Natural killer cell (primary cell): ENCODE measurements around the gene CD300C. TPM values are rescaled to one million over a fixed set of nuclear protein-coding genes. Genes with fewer than 3 reads are reported as not detected.

Experiments used
- ATAC-seq, 3 donors: fragments of 150-1000 bp in 2 of 3; fragments of 200-7000 bp in 1 of 3; cut with Tn5 transposase; 1 replicate in 1 of 3; 2 replicates in 2 of 3; pipeline ENCODE4 v1.10.0; 2021; ENCODE audit warnings: mild to moderate bottlenecking in 2 of 3, moderate library complexity in 2 of 3
- DNase-seq, 2 donors: peaks; one replicate each; pipeline versions ENCODE4 v3.0.0 to v3.0.0-alpha.2; 2013 to 2021; ENCODE audit warnings: mixed read lengths in 1 of 2
- H3K27ac ChIP-seq: one replicate; pipeline ENCODE4 v1.5.1; 2013; ENCODE audit warnings: mild to moderate bottlenecking, low read length
- H3K27me3 ChIP-seq: one replicate; pipeline ENCODE4 v1.6.1; 2013; ENCODE audit warnings: low read length; ENCODE audit not compliant: control insufficient read depth, insufficient read depth
- H3K36me3 ChIP-seq: one replicate; pipeline ENCODE4 v1.6.1; 2013; ENCODE audit warnings: low read length; ENCODE audit not compliant: control insufficient read depth, insufficient read depth
- H3K4me1 ChIP-seq: one replicate; pipeline ENCODE4 v1.6.1; 2013; ENCODE audit warnings: low read length; ENCODE audit not compliant: control insufficient read depth, insufficient read depth
- H3K4me3 ChIP-seq: one replicate; pipeline ENCODE4 v1.5.1; 2013; ENCODE audit warnings: low read length
- H3K9me3 ChIP-seq: one replicate; pipeline ENCODE4 v1.6.1; 2013; ENCODE audit warnings: low read length; ENCODE audit not compliant: control insufficient read depth, insufficient read depth
- H3K27ac Mint-ChIP-seq, 2 donors: one replicate each; pipeline ENCODE4 v1.8.0; 2022; ENCODE audit warnings: mild to moderate bottlenecking in 2 of 2, mixed read lengths in 2 of 2, moderate library complexity in 1 of 2
- H3K27me3 Mint-ChIP-seq, 2 donors: one replicate each; pipeline ENCODE4 v1.8.0; 2022; ENCODE audit warnings: low read depth in 2 of 2, mixed read lengths in 2 of 2
- H3K36me3 Mint-ChIP-seq: one replicate; pipeline ENCODE4 v1.8.0; 2022; ENCODE audit warnings: mixed read lengths
- H3K4me1 Mint-ChIP-seq, 2 donors: one replicate each; pipeline ENCODE4 v1.8.0; 2022; ENCODE audit warnings: mixed read lengths in 2 of 2
- H3K4me3 Mint-ChIP-seq: one replicate; pipeline ENCODE4 v1.8.0; 2022; ENCODE audit warnings: mild to moderate bottlenecking, moderate library complexity, mixed read lengths
- H3K9me3 Mint-ChIP-seq, 2 donors: one replicate each; pipeline ENCODE4 v1.8.0; 2022; ENCODE audit warnings: mixed read lengths in 2 of 2
- WGBS: methylation state at CpG from one replicate; pipeline ENCODE4 v1.1.7; 2013; ENCODE audit warnings: missing lambda C conversion rate; ENCODE audit not compliant: insufficient coverage; 5-methylcytosine and 5-hydroxymethylcytosine counted together
- intact Hi-C: fragments of 100-400 bp; cut with micrococcal nuclease; formaldehyde crosslinking; loops from one replicate; pipeline ENCODE4 v1.14.2; 2022
- total RNA-seq, 4 donors: library from RNA; stranded (reverse); fragments of 120-200 nt in 1 of 4; gene quantifications; one replicate each; pipeline versions ENCODE4 v1.2.3 to v1.2.4, GENCODE V29; 2013 to 2022
- TF ChIP-seq, protein P1 (sequence below): fragments of 200-600 bp; IDR thresholded peaks from one replicate; pipeline ENCODE4 v1.8.0; 2022; ENCODE audit warnings: antibody characterized with exemption

The CD300C gene
- total RNA-seq, 3 donors from 2014 or later (not counting 1 experiment from before 2014, with no cell fraction given), result 4.3 to 7.6 (median 6.9) TPM

DNA sequence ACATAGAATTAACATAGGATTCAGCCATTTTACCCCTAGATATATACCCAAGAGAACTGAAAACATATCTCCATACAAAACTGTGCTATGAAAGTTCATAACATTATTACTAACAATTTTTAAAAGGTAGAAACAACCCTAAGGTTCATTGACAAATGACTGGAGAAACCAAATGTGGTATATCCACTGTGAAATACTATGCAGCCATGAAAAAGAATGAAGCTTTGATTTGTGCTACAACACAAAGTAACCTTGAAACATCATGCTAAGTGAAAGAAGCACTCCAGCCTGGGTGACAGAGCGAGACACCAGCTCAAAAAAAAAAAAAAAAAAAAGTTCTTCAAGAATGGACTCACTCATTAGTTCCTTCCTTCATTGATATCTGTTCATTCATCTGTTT, 45.6 kb upstream of the CD300C start:
- Mint-ChIP-seq H3K4me3 (no peak overlapping the region), H3K36me3 (no peaks in the 10 kb centered on the region), H3K27me3 (peaks cover 12 to 20% of the 10 kb centered on the region in 2 donors), H3K4me1 (peaks cover 6 to 11% of the 10 kb centered on the region in 2 donors), H3K27ac (no peak overlapping the region), H3K9me3 (no peaks in the 10 kb centered on the region)
- Histone ChIP-seq H3K9me3 (no peaks in the 10 kb centered on the region), H3K36me3 (no peaks in the 10 kb centered on the region), H3K27me3 (peaks cover 2% of the 10 kb centered on the region), H3K27ac (no peak overlapping the region), H3K4me1 (peaks cover 9% of the 10 kb centered on the region), H3K4me3 (no peak overlapping the region)
- ATAC-seq, result no peak
- WGBS, result no CpG with 5 or more reads among the region's 1 CpG
- intact Hi-C loops, result no loop called here
- DNase-seq, result no peak
- TF ChIP-seq, protein P1, sequence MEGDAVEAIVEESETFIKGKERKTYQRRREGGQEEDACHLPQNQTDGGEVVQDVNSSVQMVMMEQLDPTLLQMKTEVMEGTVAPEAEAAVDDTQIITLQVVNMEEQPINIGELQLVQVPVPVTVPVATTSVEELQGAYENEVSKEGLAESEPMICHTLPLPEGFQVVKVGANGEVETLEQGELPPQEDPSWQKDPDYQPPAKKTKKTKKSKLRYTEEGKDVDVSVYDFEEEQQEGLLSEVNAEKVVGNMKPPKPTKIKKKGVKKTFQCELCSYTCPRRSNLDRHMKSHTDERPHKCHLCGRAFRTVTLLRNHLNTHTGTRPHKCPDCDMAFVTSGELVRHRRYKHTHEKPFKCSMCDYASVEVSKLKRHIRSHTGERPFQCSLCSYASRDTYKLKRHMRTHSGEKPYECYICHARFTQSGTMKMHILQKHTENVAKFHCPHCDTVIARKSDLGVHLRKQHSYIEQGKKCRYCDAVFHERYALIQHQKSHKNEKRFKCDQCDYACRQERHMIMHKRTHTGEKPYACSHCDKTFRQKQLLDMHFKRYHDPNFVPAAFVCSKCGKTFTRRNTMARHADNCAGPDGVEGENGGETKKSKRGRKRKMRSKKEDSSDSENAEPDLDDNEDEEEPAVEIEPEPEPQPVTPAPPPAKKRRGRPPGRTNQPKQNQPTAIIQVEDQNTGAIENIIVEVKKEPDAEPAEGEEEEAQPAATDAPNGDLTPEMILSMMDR, result no peak

DNA sequence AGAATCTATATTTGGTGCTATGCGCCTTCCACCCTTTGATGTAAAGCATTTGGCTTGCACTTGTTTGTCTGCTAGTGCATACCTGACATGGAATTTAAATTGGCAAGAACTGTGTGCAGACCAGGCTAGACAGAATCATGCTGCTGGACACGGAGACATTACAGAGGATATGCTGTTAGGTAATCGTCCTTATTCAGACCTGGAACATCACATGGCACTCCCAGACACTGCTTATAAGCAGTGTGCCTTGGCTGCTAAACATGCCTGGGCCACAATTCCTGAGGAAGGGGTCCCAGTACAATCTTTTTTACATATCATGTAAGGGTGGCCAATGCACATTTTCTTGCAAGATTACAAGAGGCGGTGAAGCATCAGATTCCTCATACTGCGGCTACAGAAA, 39.8 kb upstream of the CD300C start:
- H3K36me3 ChIP-seq, result no peaks in the 10 kb centered on the region
- no peaks in the 10 kb centered on the region for H3K36me3 Mint-ChIP-seq
- no peak overlapping the region for H3K4me3 ChIP-seq
- H3K4me3 Mint-ChIP-seq, result no peak overlapping the region
- DNase-seq, result no peak
- no peak overlapping the region for H3K27ac ChIP-seq
- peaks cover 6% of the 10 kb centered on the region for H3K9me3 ChIP-seq
- 90% methylated on average over 5 of the region's 5 CpGs for WGBS
- intact Hi-C loops, result no loop called here
- no peaks in the 10 kb centered on the region for H3K4me1 ChIP-seq
- no peaks in the 10 kb centered on the region for H3K4me1 Mint-ChIP-seq
- no peak for ATAC-seq
- no peak overlapping the region for H3K27ac Mint-ChIP-seq
- H3K27me3 ChIP-seq, result no peaks in the 10 kb centered on the region
- H3K27me3 Mint-ChIP-seq, result peaks cover 2 to 10% of the 10 kb centered on the region in 2 donors
- no peaks in the 10 kb centered on the region for H3K9me3 Mint-ChIP-seq
- TF ChIP-seq, protein P1, result no peak

DNA sequence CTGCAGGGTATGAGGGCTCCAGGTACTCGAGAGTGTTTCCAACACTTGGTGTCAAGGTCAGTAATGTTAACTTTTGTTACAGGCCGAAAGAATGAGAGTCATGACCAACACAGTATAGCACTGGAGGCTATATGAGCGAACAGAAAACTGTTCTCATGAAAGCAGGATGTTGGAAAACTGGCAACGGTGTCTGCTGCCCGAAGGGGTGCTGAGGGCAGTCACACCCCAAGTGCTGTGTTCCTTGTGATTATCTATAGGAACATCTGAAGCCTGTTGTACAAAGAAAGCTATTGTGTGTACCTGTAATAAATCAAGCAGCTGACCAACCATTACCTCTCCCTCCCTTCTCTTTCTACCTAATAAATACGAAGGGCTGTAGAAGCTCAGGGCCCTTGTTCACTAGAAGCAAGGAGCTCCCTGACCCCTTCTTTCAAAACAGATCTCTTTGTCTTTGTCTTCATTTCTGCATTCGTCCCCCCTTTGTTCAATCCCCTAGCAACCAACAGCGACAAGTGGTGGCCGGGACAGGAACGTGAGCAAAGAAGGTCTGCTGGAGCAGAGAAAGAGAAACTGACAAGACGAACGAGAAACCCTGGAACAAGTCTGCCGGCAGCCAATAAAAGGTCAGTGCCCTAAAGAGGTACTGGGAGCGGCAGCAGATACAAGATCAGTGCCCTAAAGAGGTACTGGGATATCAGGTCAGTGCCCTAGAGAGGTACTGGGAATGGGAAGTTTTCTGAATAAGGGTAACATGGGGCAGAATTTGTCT, 38.6 kb upstream of the CD300C start:
- Mint-ChIP-seq H3K27me3 (peaks cover 2 to 10% of the 10 kb centered on the region in 2 donors), H3K27ac (no peak overlapping the region), H3K4me3 (no peak overlapping the region), H3K36me3 (no peaks in the 10 kb centered on the region), H3K4me1 (peaks cover 4 to 11% of the 10 kb centered on the region in 2 donors), H3K9me3 (no peaks in the 10 kb centered on the region)
- peaks cover 9% of the 10 kb centered on the region for H3K4me1 ChIP-seq
- no peak overlapping the region for H3K27ac ChIP-seq
- no peaks in the 10 kb centered on the region for H3K27me3 ChIP-seq
- no peaks in the 10 kb centered on the region for H3K36me3 ChIP-seq
- TF ChIP-seq, protein P1, result no peak
- DNase-seq (no peak), ATAC-seq (no peak)
- H3K4me3 ChIP-seq, result no peak overlapping the region
- intact Hi-C loops, result no loop called here
- whole genome bisulfite sequencing, result 87% methylated on average over 14 of the region's 14 CpGs
- peaks cover 6% of the 10 kb centered on the region for H3K9me3 ChIP-seq

- Mint-ChIP-seq H3K4me3 (no peak overlapping the region), H3K4me1 (peaks cover 9 to 15% of the 10 kb centered on the region in 2 donors), H3K27me3 (peaks cover 0 to 10% of the 10 kb centered on the region in 2 donors), H3K9me3 (no peaks in the 10 kb centered on the region), H3K36me3 (no peaks in the 10 kb centered on the region), H3K27ac (no peak overlapping the region)
- ATAC-seq (no peak), DNase-seq (no peak)
- Histone ChIP-seq H3K36me3 (no peaks in the 10 kb centered on the region), H3K4me1 (peaks cover 11% of the 10 kb centered on the region), H3K9me3 (peaks cover 6% of the 10 kb centered on the region), H3K27me3 (no peaks in the 10 kb centered on the region), H3K27ac (no peak overlapping the region), H3K4me3 (no peak overlapping the region)
- TF ChIP-seq, protein P1, result no peak
- intact Hi-C loops, result no loop called here
- WGBS, result 90% methylated on average over 8 of the region's 10 CpGs
Measured at GRCh38 chr17:74582633-74583032, 36.7 kb upstream of the CD300C start.
